ENCODE measurements around the gene DHX36.

DHX36 gene

GRCh38 chr3:154225536-154225935 lies 98.8 kb downstream of the DHX36 start:
- Histone ChIP-seq H3K36me3 (ENCODE audit: insufficient read depth, low read length) (no peaks in the 10 kb centered on the region), H3K4me1 (ENCODE audit: insufficient read depth, low read length) (peaks cover 10% of the 10 kb centered on the region), H3K9ac (ENCODE audit: low read depth, low read length) (no peak overlapping the region), H3K9me3 (ENCODE audit: control insufficient read depth, insufficient read depth, low read length) (no peaks in the 10 kb centered on the region)

GRCh38 chr3:154224866-154225265 lies 99.4 kb downstream of the DHX36 start:
- H3K36me3 ChIP-seq (ENCODE audit: insufficient read depth, low read length): no peaks in the 10 kb centered on the region
- H3K9me3 ChIP-seq (ENCODE audit: control insufficient read depth, insufficient read depth, low read length): no peaks in the 10 kb centered on the region
- H3K9ac ChIP-seq (ENCODE audit: low read depth, low read length): no peak overlapping the region
- peaks cover 10% of the 10 kb centered on the region for H3K4me1 ChIP-seq (ENCODE audit: insufficient read depth, low read length)

- no peaks in the 10 kb centered on the region for H3K36me3 ChIP-seq (ENCODE audit: insufficient read depth, low read length)
- H3K9ac ChIP-seq (ENCODE audit: low read depth, low read length): no peak overlapping the region
- no peaks in the 10 kb centered on the region for H3K9me3 ChIP-seq (ENCODE audit: control insufficient read depth, insufficient read depth, low read length)
- peaks cover 10% of the 10 kb centered on the region for H3K4me1 ChIP-seq (ENCODE audit: insufficient read depth, low read length)
These were observed 99.9 kb downstream of the DHX36 start for GRCh38 chr3:154224366-154224765.

GRCh38 chr3:154223519-154223918 lies 100.8 kb downstream of the DHX36 start:
- H3K9me3 ChIP-seq (ENCODE audit: control insufficient read depth, insufficient read depth, low read length): no peaks in the 10 kb centered on the region
- no peaks in the 10 kb centered on the region for H3K36me3 ChIP-seq (ENCODE audit: insufficient read depth, low read length)
- no peak overlapping the region for H3K9ac ChIP-seq (ENCODE audit: low read depth, low read length)
- peaks cover 3% of the 10 kb centered on the region; the same call in 1 of the 2 replicates for H3K4me1 ChIP-seq (ENCODE audit: insufficient read depth, low read length)
